Endothelial cell of umbilical vein (primary cell): ENCODE measurements around the gene TMEM43.

Experiments used
- EZH2 ChIP-seq: IDR thresholded peaks from 2 replicates; pipeline ENCODE4 v1.6.1; 2012; ENCODE audit warnings: borderline replicate concordance, low read depth, mild to moderate bottlenecking, moderate library complexity, low read length, inconsistent platforms; ENCODE audit not compliant: severe bottlenecking
- JUN ChIP-seq: IDR thresholded peaks from 2 replicates; pipeline ENCODE4 v1.6.1; 2011; ENCODE audit warnings: borderline replicate concordance, low read depth; ENCODE audit not compliant: insufficient read length, insufficient read depth
- MYC ChIP-seq: IDR thresholded peaks from one replicate; pipeline ENCODE4 v1.6.1; 2011; ENCODE audit warnings: mild to moderate bottlenecking, low read depth, low read length
- POLR2A ChIP-seq: IDR thresholded peaks from 2 replicates; pipeline ENCODE4 v1.6.1; 2012; ENCODE audit warnings: low read depth, mild to moderate bottlenecking, control low read depth, low read length
- POLR2AphosphoS5 ChIP-seq: IDR thresholded peaks from 2 replicates; pipeline ENCODE4 v1.6.1; 2012; ENCODE audit warnings: low read depth, mild to moderate bottlenecking, control low read depth, low read length, moderate library complexity; ENCODE audit not compliant: insufficient read depth
- TF ChIP-seq, protein P1 (sequence below), 2 donors: IDR thresholded peaks; 1 replicate in 1 of 2; 2 replicates in 1 of 2; pipeline ENCODE4 v1.5.1; 2011; ENCODE audit warnings: low read length in 2 of 2, mild to moderate bottlenecking in 2 of 2, moderate library complexity in 2 of 2, control low read depth in 1 of 2, inconsistent platforms in 1 of 2, low read depth in 1 of 2; ENCODE audit not compliant: insufficient read depth in 1 of 2; ENCODE audit errors: extremely low read depth in 1 of 2

DNA sequence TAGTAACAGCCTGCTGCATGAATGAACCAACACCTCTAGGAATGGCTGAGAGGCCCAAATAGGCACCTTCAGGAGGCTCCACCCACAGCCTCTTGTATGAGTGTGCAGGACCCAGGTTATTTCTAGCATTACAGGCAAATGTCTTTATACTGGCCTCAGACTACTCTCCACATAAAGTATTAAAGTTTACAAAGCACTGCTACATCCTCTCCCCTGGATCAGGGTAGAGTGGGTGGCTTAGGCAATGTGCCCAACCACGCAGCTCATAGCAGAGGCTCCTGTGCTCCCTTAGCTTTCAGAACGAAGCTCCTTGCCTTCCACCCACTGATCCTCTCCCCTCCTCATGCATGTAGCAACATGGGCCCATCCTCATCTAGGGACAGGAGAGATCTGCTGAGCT is 16.3 kb downstream of the TMEM43 start:
- TF ChIP-seq POLR2A (no peak), MYC (no peak), POLR2AphosphoS5 (no peak), EZH2 (no peak), JUN (no peak)
- TF ChIP-seq, protein P1, sequence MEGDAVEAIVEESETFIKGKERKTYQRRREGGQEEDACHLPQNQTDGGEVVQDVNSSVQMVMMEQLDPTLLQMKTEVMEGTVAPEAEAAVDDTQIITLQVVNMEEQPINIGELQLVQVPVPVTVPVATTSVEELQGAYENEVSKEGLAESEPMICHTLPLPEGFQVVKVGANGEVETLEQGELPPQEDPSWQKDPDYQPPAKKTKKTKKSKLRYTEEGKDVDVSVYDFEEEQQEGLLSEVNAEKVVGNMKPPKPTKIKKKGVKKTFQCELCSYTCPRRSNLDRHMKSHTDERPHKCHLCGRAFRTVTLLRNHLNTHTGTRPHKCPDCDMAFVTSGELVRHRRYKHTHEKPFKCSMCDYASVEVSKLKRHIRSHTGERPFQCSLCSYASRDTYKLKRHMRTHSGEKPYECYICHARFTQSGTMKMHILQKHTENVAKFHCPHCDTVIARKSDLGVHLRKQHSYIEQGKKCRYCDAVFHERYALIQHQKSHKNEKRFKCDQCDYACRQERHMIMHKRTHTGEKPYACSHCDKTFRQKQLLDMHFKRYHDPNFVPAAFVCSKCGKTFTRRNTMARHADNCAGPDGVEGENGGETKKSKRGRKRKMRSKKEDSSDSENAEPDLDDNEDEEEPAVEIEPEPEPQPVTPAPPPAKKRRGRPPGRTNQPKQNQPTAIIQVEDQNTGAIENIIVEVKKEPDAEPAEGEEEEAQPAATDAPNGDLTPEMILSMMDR (IDR thresholded peaks at IDR 0.05; ENCODE audit: extremely low read depth in 1 of 2, insufficient read depth in 1 of 2, low read depth in 1 of 2, low read length in 2 of 2) = no peak
